IPS-15b (cell line): Measurements from ENCODE around the gene FGF13.

ENCODE experiments used
- H3K27me3 ChIP-seq: one replicate; pipeline ENCODE4 v1.6.1; 2013; ENCODE audit warnings: low read length; ENCODE audit not compliant: control insufficient read depth, insufficient read depth
- H3K36me3 ChIP-seq: one replicate; pipeline ENCODE4 v1.6.1; 2013; ENCODE audit warnings: low read length; ENCODE audit not compliant: control insufficient read depth, insufficient read depth
- H3K4me1 ChIP-seq: one replicate; pipeline ENCODE4 v1.6.1; 2013; ENCODE audit warnings: mild to moderate bottlenecking, low read length; ENCODE audit not compliant: control insufficient read depth, insufficient read depth
- H3K4me3 ChIP-seq: one replicate; pipeline ENCODE4 v1.5.1; 2013; ENCODE audit warnings: low read depth, low read length
- H3K9ac ChIP-seq: one replicate; pipeline ENCODE4 v1.6.1; 2013; ENCODE audit warnings: low read depth, mild to moderate bottlenecking, low read length
- H3K9me3 ChIP-seq: one replicate; pipeline ENCODE4 v1.6.1; 2013; ENCODE audit warnings: mild to moderate bottlenecking, low read length; ENCODE audit not compliant: control insufficient read depth, insufficient read depth

The FGF13 gene

DNA sequence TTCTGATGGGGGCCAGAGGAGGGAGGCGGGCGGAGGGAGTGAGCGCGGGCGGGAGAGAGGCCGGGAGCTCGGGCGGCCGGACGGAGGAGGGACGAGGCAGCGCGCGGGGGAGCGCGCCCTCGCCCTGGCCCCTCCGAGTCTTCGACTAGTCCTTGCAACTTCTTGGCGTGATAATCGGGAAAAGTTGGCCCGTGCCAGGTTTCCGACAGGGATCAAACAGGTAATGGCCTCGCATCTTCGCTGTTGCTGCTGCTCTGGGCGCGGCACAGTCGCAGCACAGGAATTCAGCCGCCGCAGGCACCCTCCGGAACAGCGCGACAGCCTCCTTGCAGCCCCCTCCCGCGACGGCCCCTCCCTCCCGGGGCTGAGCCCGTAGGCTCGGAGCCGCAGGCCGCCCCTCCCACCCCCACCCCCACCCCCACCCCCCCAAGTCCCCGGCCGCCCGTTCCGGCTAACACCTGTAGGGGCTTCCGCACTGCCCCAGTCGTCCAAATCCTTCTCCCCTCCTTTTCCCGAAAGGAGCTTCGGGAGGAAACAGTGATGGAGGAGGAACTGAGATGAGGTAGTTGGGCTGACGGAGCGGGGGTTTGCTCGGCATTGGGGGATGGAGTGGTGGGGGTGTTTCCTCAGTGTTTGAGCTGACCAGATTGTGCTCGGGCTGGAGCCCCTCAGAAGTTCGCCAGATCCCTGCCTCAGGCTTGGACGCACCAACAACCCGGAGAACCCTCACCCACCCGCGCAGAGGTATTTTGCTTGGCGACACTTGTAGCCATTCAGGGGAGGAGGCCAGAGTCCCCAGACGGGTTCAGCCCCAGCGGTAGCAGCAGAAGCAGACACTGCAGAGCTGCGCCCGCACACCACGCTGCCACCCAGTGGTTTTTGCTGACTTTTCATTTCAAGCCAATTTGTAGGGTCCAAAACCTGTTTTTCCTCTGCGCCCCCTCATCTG is at the start of gene FGF13:
FGF13 (minus strand) TSS at position 319 of the 949 bp plus-strand sequence. CDS start 714 bp downstream, outside the sequence.
- H3K27me3 ChIP-seq: no peaks in the 10 kb centered on the region

GRCh38 chrX:138759217-138759943 is 47.9 kb upstream of the FGF13 start:
- H3K4me1 ChIP-seq: no peaks in the 10 kb centered on the region
- H3K36me3 ChIP-seq: no peaks in the 10 kb centered on the region
- H3K9ac ChIP-seq: no peak overlapping the region
- no peak overlapping the region for H3K4me3 ChIP-seq
- H3K9me3 ChIP-seq: no peaks in the 10 kb centered on the region
- H3K27me3 ChIP-seq: no peaks in the 10 kb centered on the region

More for the DNA sequence above, at the start of gene FGF13:
- H3K9ac ChIP-seq: peak within 1 kb of the TSS; percentile 72
- H3K4me1 ChIP-seq: peaks cover 19% of the 10 kb centered on the region
- no peaks in the 10 kb centered on the region for H3K9me3 ChIP-seq
- H3K4me3 ChIP-seq: peak within 1 kb of the TSS; percentile 86
- no peaks in the 10 kb centered on the region for H3K36me3 ChIP-seq

DNA sequence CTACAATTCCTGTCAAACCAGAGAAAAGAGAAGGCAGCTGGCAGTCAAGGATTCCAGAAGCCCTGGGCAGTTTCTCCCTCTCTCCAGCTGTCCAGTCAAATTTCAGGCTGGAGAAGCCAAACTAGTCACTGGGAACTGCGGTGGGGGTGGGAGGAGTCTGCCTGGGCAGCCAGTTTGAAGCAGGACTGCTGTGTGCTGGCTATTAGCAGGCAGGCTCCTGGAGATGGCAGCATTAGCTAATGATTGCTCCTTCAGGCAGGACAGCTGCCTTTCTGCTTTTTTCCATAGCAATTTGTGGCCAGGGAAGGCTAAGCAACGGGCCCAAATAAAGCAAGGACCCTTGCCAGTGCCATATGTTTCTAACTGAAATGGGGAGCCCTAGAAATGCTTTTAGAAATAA is 44.7 kb upstream of the FGF13 start:
- H3K4me3 ChIP-seq: no peak overlapping the region
- H3K4me1 ChIP-seq: no peaks in the 10 kb centered on the region
- H3K27me3 ChIP-seq: no peaks in the 10 kb centered on the region
- no peak overlapping the region for H3K9ac ChIP-seq
- H3K9me3 ChIP-seq: no peaks in the 10 kb centered on the region
- no peaks in the 10 kb centered on the region for H3K36me3 ChIP-seq

DNA sequence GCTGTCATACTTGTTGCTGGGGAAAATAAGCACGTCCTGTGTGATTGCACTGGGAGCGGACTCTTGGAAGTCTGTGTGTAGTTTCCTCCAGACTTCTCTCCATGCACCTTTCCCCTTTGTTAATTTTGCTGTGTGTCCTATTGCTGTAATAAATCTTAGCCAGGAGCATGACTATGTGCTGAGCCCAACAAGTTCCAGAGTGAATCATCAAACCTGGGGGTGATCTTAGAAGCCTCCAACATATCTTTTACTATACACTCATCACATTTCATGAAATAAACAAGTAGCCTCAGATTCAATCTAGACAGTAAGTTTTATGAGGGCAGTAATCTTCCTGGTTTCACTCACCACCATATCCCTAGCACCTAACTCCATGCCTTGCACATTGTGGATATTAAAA is 43.3 kb upstream of the FGF13 start:
- Histone ChIP-seq H3K4me1 (no peaks in the 10 kb centered on the region), H3K9ac (no peak overlapping the region), H3K9me3 (no peaks in the 10 kb centered on the region), H3K27me3 (no peaks in the 10 kb centered on the region), H3K36me3 (no peaks in the 10 kb centered on the region), H3K4me3 (no peak overlapping the region)

- Histone ChIP-seq H3K4me1 (no peaks in the 10 kb centered on the region), H3K9me3 (no peaks in the 10 kb centered on the region), H3K27me3 (no peaks in the 10 kb centered on the region), H3K36me3 (no peaks in the 10 kb centered on the region), H3K9ac (no peak overlapping the region), H3K4me3 (no peak overlapping the region)
Observed at GRCh38 chrX:138748480-138748879, 37.0 kb upstream of the FGF13 start.

DNA sequence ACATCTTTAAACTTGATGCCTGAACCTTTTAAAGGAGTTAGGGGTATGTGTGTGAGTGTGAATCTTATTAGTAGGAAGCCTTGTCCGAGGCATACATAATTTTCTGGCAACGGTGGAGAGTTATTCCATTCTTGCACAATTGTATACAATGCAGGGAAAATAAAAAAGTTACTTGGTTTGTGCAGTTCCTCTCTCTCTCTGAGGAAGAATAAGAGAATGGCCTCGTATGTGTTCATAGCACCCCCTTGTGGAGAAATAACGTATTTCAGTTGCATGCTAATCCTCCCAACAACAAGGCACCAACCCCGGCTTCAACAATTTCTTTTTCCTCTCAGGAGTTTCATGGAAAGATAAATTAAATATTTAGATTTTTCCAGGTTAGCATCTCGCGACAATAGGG is 33.7 kb upstream of the FGF13 start:
- Histone ChIP-seq H3K36me3 (no peaks in the 10 kb centered on the region), H3K4me3 (no peak overlapping the region), H3K9me3 (no peaks in the 10 kb centered on the region), H3K9ac (no peak overlapping the region), H3K27me3 (no peaks in the 10 kb centered on the region), H3K4me1 (peaks cover 8% of the 10 kb centered on the region)

DNA sequence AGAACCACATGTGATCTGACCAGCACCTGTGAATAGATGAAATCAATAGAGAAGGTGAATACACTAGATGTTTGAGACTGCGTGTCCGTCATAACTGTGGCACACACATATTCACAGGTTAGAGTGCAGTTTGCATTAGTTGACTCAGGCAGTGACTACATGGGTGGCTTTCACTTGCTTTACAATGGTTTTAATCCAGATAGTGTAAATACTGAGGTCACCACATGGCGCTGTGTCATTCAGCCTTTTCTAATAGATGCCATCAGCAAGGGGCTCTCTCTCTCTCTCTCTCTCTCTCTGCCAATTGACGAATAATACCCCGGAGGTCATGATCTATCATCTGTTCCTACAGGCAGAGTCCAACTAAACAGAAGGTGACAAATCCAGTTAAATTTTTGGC is 30.7 kb upstream of the FGF13 start:
- Histone ChIP-seq H3K36me3 (no peaks in the 10 kb centered on the region), H3K4me1 (peaks cover 8% of the 10 kb centered on the region), H3K27me3 (no peaks in the 10 kb centered on the region), H3K9me3 (no peaks in the 10 kb centered on the region), H3K9ac (no peak overlapping the region), H3K4me3 (no peak overlapping the region)

DNA sequence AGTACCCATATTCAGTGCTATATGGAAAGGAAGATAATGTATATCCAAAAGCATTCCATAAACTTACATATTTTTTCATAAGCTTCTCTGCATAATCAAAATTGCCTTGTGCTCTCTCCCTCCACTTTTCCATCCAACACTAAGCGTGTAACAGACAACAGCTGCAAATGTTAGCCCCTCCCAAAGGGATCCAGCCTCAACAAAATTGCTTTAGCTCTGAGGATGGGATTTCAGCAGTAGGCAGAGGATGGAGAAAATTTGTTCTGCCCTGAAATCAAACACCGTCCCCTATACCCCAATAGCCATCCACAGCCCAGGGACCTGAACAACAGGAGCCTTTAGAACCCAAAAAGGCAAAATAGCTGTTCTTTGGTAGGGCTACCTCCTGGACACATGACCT is 28.8 kb upstream of the FGF13 start:
- Histone ChIP-seq H3K9me3 (no peaks in the 10 kb centered on the region), H3K4me1 (peaks cover 8% of the 10 kb centered on the region), H3K4me3 (no peak overlapping the region), H3K9ac (no peak overlapping the region), H3K27me3 (no peaks in the 10 kb centered on the region), H3K36me3 (no peaks in the 10 kb centered on the region)

- Histone ChIP-seq H3K4me1 (no peaks in the 10 kb centered on the region), H3K9me3 (no peaks in the 10 kb centered on the region), H3K4me3 (no peak overlapping the region), H3K27me3 (no peaks in the 10 kb centered on the region), H3K36me3 (no peaks in the 10 kb centered on the region), H3K9ac (no peak overlapping the region)
Observed at GRCh38 chrX:138723301-138723700, 11.8 kb upstream of the FGF13 start.

DNA sequence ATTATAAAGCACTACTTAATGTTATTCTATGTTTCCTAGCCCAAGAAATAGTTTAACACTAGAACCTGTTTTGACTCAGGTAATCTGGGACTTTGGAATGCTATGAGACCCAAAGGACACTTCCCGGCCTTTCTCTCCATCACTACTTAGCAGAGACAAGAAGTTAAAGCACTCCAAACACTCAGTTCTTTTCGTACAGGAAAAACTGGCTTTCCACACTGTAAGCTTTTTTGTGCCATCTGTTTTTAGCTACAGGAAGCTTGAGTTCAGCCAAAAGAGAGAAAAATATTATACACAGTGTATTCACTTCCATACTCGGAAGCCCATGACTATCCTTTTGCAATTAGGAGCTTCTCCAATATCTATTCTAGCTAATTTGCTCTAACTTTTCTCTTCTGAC is 7.9 kb upstream of the FGF13 start:
- Histone ChIP-seq H3K27me3 (no peaks in the 10 kb centered on the region), H3K9me3 (no peaks in the 10 kb centered on the region), H3K9ac (no peak overlapping the region), H3K36me3 (no peaks in the 10 kb centered on the region), H3K4me1 (peaks cover 7% of the 10 kb centered on the region), H3K4me3 (no peak overlapping the region)

- Histone ChIP-seq H3K9ac (no peak overlapping the region), H3K9me3 (no peaks in the 10 kb centered on the region), H3K36me3 (no peaks in the 10 kb centered on the region), H3K4me1 (peaks cover 7% of the 10 kb centered on the region), H3K4me3 (no peak overlapping the region), H3K27me3 (no peaks in the 10 kb centered on the region)
Observed at GRCh38 chrX:138718941-138719340, 7.4 kb upstream of the FGF13 start.
